NCI-H226 (cell line): Measurements from ENCODE around the gene NME1.

Experiments used
- DNase-seq: peaks from one replicate; pipeline ENCODE4 v3.0.0-alpha.2; 2015

NME1 gene

DNA sequence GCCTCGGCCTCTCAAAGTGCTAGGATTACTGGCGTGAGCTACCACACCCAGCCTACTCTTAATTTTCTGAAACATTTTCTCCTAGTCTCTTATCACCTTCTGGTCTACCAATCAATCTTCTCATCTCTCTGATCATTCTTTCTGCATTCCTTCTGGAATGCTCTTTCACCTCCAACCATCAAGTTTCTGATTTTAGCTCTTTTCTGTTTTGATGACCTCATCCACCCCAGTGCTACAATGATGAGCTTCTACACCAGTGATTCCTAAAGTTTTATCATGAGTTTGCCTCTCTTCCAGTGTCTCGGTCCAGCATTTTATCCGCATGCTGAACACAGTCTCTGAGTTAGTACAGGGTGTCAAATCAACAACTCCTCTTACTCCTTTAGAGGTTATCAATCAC is 44.4 kb downstream of the NME1 start:
- no peak for DNase-seq

DNA sequence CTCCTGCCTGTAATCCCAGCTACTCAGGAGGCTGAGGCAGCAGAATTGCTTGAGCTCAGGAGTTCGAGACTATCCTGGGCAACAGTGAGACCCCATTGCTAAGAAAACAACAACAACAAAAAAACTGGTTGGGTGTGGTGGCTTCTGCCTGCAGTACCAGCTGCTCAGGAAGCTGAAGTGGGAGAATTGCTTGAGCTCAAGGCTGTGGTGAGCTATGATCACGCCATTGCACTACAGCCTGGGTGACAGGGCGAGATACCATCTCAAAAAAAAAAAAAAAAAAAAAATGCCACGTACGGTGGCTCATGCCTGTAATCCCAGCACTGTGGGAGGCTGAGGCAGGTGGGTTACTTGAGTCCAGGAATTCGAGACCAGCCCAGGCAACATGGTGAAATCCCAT is 46.9 kb downstream of the NME1 start:
- DNase-seq = no peak

DNA sequence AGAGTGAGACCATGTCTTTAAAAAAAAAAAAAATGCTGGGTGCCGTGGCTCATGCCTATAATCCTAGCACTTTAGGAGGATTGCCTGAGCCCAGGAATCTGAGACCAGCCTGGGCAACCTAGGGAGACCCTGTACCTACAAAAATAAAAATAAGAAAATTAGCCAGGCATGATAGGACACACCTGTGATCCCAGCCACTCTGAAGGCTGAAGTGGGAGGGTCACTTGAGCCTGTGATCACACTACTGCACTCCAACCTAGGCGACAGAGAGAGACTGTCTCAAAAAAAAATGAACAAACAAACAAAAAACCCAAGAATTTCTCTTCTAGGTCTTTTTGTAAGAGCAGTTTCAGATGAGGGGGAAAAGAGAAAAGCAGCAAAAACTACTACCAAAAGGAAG is 47.5 kb downstream of the NME1 start:
- DNase-seq = no peak

DNA sequence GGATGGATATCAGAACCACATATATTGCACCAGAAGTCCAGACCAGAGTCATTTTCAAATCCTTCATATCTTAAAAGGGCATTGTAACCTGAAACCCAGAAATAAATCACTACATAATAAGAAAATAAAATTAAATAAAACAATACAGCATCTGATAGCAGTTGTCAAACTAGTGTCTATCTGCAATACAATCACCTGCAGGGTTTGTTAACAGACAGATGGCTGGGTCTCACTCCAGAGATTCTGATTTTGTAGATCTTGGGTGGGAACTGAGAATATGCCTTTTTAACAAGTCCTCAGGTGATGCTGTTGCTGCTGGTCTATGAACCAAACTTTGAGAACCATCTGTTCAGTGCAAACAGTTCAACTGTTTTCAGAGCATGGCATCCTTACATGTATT is 50.5 kb downstream of the NME1 start:
- no peak for DNase-seq
